ENCODE results near the gene AK1.

AK1 gene

GRCh38 chr9:127877566-127877998 is at the start of gene AK1:
Gene AK1, minus strand, starts transcription at chr9:127877675. Its CDS starts 3,058 bp downstream, at chr9:127874617.
- DNase-seq (ENCODE audit: low spot score): peak; percentile 68

GRCh38 chr9:127926906-127927200 is 49.4 kb upstream of the AK1 start:
- no peak for DNase-seq (ENCODE audit: low spot score)

GRCh38 chr9:127925959-127926905 is 48.8 kb upstream of the AK1 start:
- no peak for DNase-seq (ENCODE audit: low spot score)

GRCh38 chr9:127924736-127925444 is 47.4 kb upstream of the AK1 start:
- no peak for DNase-seq (ENCODE audit: low spot score)

- DNase-seq (ENCODE audit: low spot score): peak; percentile 94
Measured at GRCh38 chr9:127923771-127924170, 46.3 kb upstream of the AK1 start.

GRCh38 chr9:127923046-127923445 is 45.6 kb upstream of the AK1 start:
- DNase-seq (ENCODE audit: low spot score): no peak

GRCh38 chr9:127921557-127922120 is 44.2 kb upstream of the AK1 start:
- DNase-seq (ENCODE audit: low spot score): peak; percentile 81

- no peak for DNase-seq (ENCODE audit: low spot score)
Measured at GRCh38 chr9:127920794-127921193, 43.3 kb upstream of the AK1 start.

GRCh38 chr9:127919253-127919815 is 41.9 kb upstream of the AK1 start:
- peak; percentile 94 for DNase-seq (ENCODE audit: low spot score)

- no peak for DNase-seq (ENCODE audit: low spot score)
Measured at GRCh38 chr9:127918183-127919107, 41.0 kb upstream of the AK1 start.

- DNase-seq (ENCODE audit: low spot score): no peak
Measured at GRCh38 chr9:127917603-127918002, 40.1 kb upstream of the AK1 start.

GRCh38 chr9:127916720-127917581 is 39.5 kb upstream of the AK1 start, which contains the start of gene ST6GALNAC4:
Gene ST6GALNAC4, minus strand, starts transcription at chr9:127917041. Its CDS starts 622 bp downstream, at chr9:127916419.
- DNase-seq (ENCODE audit: low spot score): peak; percentile 97

GRCh38 chr9:127915801-127916719 is 38.6 kb upstream of the AK1 start:
- DNase-seq (ENCODE audit: low spot score): no peak

- DNase-seq (ENCODE audit: low spot score): no peak
Measured at GRCh38 chr9:127915325-127915752, 37.9 kb upstream of the AK1 start.

- DNase-seq (ENCODE audit: low spot score): no peak
Measured at GRCh38 chr9:127913682-127914081, 36.2 kb upstream of the AK1 start.

GRCh38 chr9:127912882-127913281 is 35.4 kb upstream of the AK1 start:
- no peak for DNase-seq (ENCODE audit: low spot score)

- no peak for DNase-seq (ENCODE audit: low spot score)
Measured at GRCh38 chr9:127912296-127912695, 34.8 kb upstream of the AK1 start.

GRCh38 chr9:127910613-127911205 is 33.2 kb upstream of the AK1 start:
- peak; percentile 51 for DNase-seq (ENCODE audit: low spot score)

- no peak for DNase-seq (ENCODE audit: low spot score)
Measured at GRCh38 chr9:127909839-127910273, 32.4 kb upstream of the AK1 start.
